Measurements from ENCODE around the gene VSIR.

DNA sequence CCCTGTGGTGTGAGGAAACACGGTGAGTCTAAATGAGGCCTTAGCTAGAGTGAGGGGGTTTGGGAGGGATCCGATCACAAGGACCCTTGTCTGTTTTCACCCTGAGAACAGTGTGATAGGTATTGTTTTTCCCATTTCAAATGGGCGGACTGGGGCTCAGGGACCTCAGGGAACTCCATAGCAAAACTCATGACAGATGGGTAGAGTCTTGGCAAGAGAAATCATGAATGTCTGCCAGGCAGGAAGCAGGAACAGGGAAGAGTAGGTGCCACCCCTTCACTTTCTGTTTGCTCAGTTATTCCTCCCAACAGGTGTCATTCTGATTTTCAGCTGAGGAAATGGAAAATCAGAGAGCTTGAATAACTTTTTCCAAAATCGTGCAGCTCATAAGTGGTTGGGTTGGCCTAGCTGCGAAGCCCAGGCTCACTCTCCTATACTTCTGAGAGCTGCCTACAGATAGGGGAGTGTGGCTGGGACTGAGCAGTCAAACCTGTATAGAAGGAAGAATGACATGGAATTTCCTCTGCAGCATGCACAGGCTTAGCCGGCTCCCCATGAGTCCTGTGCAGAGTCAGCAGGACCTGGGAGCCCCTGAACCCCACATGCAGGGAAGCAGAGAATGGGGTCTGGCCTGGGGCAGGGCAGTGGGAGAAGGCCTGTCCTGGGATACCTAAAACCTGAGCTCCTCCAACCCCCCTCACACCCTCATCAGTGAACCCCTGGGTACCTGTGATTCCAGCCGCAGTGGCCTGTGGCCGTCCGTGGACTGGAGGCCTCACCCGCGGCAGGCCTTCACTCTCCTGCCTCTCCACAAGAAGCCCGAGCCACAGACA is 36.1 kb downstream of the VSIR start:
- TF ChIP-seq, protein P1, sequence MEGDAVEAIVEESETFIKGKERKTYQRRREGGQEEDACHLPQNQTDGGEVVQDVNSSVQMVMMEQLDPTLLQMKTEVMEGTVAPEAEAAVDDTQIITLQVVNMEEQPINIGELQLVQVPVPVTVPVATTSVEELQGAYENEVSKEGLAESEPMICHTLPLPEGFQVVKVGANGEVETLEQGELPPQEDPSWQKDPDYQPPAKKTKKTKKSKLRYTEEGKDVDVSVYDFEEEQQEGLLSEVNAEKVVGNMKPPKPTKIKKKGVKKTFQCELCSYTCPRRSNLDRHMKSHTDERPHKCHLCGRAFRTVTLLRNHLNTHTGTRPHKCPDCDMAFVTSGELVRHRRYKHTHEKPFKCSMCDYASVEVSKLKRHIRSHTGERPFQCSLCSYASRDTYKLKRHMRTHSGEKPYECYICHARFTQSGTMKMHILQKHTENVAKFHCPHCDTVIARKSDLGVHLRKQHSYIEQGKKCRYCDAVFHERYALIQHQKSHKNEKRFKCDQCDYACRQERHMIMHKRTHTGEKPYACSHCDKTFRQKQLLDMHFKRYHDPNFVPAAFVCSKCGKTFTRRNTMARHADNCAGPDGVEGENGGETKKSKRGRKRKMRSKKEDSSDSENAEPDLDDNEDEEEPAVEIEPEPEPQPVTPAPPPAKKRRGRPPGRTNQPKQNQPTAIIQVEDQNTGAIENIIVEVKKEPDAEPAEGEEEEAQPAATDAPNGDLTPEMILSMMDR (IDR thresholded peaks at IDR 0.05): no peak
- TF ChIP-seq EZH2 (IDR thresholded peaks at IDR 0.05) (no peak), EZH2phosphoT487 (IDR thresholded peaks at IDR 0.05) (no peak)

Measured in neural progenitor cell (in vitro differentiated cells).